Neutrophil (primary cell): Measurements from ENCODE around the gene CFAP97D2.

Source experiments
- H3K27ac ChIP-seq: fragments of 200-600 bp; sonication (generic); 2 replicates; pipeline ENCODE4 v1.5.1; 2016; ENCODE audit warnings: mild to moderate bottlenecking, moderate library complexity
- H3K27me3 ChIP-seq: fragments of 200-600 bp; sonication (generic); 2 replicates; pipeline ENCODE4 v1.6.0; 2016; ENCODE audit warnings: mild to moderate bottlenecking
- H3K36me3 ChIP-seq: fragments of 200-600 bp; sonication (generic); 2 replicates; pipeline ENCODE4 v1.5.1; 2017
- H3K4me1 ChIP-seq, 2 experiments: fragments of 200-600 bp in 1 of 2; sonication (generic) in 1 of 2; 1 replicate in 1 of 2; 2 replicates in 1 of 2; pipeline versions ENCODE4 v1.5.1 to v1.6.1; 2013 to 2016; ENCODE audit warnings: low read depth in 1 of 2, low read length in 1 of 2, mild to moderate bottlenecking in 1 of 2, moderate library complexity in 1 of 2; ENCODE audit not compliant: control insufficient read depth in 1 of 2, insufficient read depth in 1 of 2
- H3K4me3 ChIP-seq, 2 experiments: fragments of 200-600 bp in 1 of 2; sonication (generic) in 1 of 2; 1 replicate in 1 of 2; 2 replicates in 1 of 2; pipeline ENCODE4 v1.5.1; 2013 to 2016; ENCODE audit warnings: low read depth in 1 of 2, low read length in 1 of 2, mild to moderate bottlenecking in 1 of 2, moderate library complexity in 1 of 2
- H3K9me3 ChIP-seq: fragments of 200-600 bp; sonication (generic); 2 replicates; pipeline ENCODE4 v1.5.1; 2016
- TF ChIP-seq, protein P1 (sequence below): fragments of 200-600 bp; sonication (generic); IDR thresholded peaks from 2 replicates; pipeline ENCODE4 v1.5.1; 2016; ENCODE audit warnings: antibody characterized with exemption

CFAP97D2 gene

DNA sequence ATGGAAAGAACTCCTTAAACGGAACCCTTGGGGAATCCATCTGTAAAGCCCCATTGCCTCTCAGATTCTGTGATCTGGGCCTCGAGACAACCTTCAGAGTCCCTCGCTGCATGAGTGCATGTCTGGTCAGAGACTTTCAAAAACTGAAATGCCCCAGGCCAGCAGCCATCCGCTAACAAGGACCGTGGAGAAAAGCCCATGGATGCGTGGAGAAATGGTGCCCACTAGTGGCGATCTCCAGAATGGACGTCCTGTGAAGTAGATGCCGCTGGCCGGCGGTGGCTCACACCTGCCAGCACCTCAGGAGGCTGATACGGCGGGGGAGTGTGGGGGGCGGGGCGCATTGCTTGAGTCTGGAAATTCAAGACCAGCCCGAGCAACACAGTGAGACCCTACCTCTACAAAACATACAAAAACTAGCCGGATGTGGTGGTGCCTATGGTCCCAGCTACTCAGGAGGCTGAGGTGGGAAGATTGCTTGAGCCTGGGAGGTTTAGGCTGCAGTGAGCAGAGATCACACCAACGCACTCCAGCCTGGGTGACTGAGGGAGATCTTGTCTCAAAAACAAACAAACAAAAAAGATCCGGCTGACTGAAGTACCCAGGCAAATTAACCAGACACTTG, 47.8 kb downstream of the CFAP97D2 start:
- no peak overlapping the region for H3K27ac ChIP-seq
- H3K27me3 ChIP-seq: peaks cover 53% of the 10 kb centered on the region
- H3K4me1 ChIP-seq: peaks cover 0 to 9% of the 10 kb centered on the region in 2 experiments
- TF ChIP-seq, protein P1, sequence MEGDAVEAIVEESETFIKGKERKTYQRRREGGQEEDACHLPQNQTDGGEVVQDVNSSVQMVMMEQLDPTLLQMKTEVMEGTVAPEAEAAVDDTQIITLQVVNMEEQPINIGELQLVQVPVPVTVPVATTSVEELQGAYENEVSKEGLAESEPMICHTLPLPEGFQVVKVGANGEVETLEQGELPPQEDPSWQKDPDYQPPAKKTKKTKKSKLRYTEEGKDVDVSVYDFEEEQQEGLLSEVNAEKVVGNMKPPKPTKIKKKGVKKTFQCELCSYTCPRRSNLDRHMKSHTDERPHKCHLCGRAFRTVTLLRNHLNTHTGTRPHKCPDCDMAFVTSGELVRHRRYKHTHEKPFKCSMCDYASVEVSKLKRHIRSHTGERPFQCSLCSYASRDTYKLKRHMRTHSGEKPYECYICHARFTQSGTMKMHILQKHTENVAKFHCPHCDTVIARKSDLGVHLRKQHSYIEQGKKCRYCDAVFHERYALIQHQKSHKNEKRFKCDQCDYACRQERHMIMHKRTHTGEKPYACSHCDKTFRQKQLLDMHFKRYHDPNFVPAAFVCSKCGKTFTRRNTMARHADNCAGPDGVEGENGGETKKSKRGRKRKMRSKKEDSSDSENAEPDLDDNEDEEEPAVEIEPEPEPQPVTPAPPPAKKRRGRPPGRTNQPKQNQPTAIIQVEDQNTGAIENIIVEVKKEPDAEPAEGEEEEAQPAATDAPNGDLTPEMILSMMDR: peak; percentile 90
- no peaks in the 10 kb centered on the region for H3K36me3 ChIP-seq
- no peak overlapping the region for H3K4me3 ChIP-seq
- H3K9me3 ChIP-seq: no peaks in the 10 kb centered on the region

DNA sequence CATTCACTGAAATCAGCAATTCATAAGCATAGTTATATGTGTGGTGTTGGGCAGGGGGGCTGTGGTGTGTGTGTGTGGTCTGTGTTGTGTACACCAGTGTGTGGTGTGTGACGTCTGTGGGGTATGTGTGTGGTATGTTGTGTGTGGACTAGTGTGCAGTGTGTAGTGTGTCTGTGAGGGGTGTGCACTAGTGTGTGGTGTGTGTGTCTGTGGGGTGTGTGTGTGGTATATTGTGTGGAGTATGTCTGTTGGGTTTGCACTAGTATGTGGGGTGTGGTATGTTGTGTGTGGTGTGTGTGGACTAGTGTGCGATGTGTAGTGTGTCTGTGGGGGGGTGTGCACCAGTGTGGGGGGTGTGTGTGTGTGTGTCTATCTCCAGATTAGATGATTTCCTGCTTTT, 48.5 kb downstream of the CFAP97D2 start:
- Histone ChIP-seq H3K27me3 (peaks cover 53% of the 10 kb centered on the region), H3K9me3 (no peaks in the 10 kb centered on the region), H3K4me3 (no peak overlapping the region), H3K27ac (no peak overlapping the region), H3K36me3 (no peaks in the 10 kb centered on the region), H3K4me1 (peaks cover 0 to 7% of the 10 kb centered on the region in 2 experiments)
- TF ChIP-seq, protein P1: no peak

- Histone ChIP-seq H3K4me1 (peaks cover 0 to 5% of the 10 kb centered on the region in 2 experiments), H3K27me3 (peaks cover 51% of the 10 kb centered on the region), H3K4me3 (no peak overlapping the region), H3K9me3 (no peaks in the 10 kb centered on the region), H3K27ac (no peak overlapping the region), H3K36me3 (no peaks in the 10 kb centered on the region)
- TF ChIP-seq, protein P1: no peak
Observed at GRCh38 chr13:114228176-114228575, 49.1 kb downstream of the CFAP97D2 start.

DNA sequence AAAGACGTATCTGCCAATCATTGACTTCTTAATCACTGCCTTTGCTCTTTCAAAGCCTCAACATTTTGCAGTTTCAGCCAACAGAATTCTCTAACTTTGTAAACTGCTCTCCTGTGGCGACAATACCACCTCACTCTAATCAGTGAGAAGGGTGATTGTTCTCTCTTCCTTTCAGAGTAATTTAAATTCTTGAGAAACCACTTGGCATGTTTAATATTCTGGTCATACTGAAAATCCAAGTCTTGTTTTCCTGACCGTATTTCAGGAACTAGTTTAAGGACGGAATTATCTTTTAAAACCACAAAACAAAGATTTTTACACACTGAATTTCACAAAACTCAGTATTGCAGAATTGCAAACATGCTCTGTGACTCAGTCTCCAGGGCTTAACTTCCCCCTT, 50.4 kb downstream of the CFAP97D2 start:
- H3K27me3 ChIP-seq: peaks cover 51% of the 10 kb centered on the region
- no peak overlapping the region for H3K4me3 ChIP-seq
- no peaks in the 10 kb centered on the region for H3K9me3 ChIP-seq
- no peak overlapping the region for H3K27ac ChIP-seq
- H3K4me1 ChIP-seq: peaks cover 0 to 5% of the 10 kb centered on the region in 2 experiments
- no peaks in the 10 kb centered on the region for H3K36me3 ChIP-seq
- TF ChIP-seq, protein P1: no peak

DNA sequence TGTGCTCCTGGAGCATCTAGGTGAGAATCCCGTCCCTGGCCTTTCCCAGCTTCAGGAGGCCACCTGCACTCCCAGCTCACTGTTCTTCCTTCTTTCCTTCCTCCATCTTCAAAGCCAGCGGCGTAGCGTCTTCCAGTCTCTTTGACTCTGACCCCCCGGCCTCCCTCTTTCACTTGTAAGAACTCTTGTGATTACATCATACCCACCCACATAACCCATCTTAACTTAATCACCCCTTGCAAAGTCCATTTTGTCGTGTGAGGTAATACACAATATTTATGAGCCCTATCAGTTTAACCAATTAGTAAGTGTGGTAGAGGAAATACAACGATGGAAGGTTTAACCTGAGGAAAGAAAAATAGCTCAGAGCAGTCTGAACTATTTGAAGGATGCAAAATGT, 51.1 kb downstream of the CFAP97D2 start:
- no peaks in the 10 kb centered on the region for H3K9me3 ChIP-seq
- H3K36me3 ChIP-seq: no peaks in the 10 kb centered on the region
- TF ChIP-seq, protein P1: no peak
- no peak overlapping the region for H3K27ac ChIP-seq
- peaks cover 51% of the 10 kb centered on the region for H3K27me3 ChIP-seq
- H3K4me3 ChIP-seq: no peak overlapping the region
- H3K4me1 ChIP-seq: peaks cover under 1 to 7% of the 10 kb centered on the region in 2 experiments
